ENCODE data around the gene PTPRN2. TPM values are rescaled to one million over a fixed set of nuclear protein-coding genes. Genes with fewer than 3 reads are reported as not detected.

The PTPRN2 gene
- total RNA-seq, 2 donors from 2014 or later = 0.72 to 0.79 TPM

- Mint-ChIP-seq H3K36me3 (ENCODE audit: insufficient read depth in 2 of 2) (no peaks in the 10 kb centered on the region), H3K27ac (no peak overlapping the region), H3K4me3 (no peak overlapping the region), H3K27me3 (ENCODE audit: low read depth) (no peaks in the 10 kb centered on the region), H3K4me1 (ENCODE audit: low read depth) (peaks cover 5% of the 10 kb centered on the region), H3K9me3 (no peaks in the 10 kb centered on the region)
- DNase-seq (no peak), ATAC-seq (replicated peaks in 1 of 2) (no peak)
Observed at GRCh38 chr7:157526005-157526912, 1061.4 kb downstream of the PTPRN2 start.

GRCh38 chr7:157525491-157525915 lies 1062.1 kb downstream of the PTPRN2 start:
- Mint-ChIP-seq H3K4me3 (no peak overlapping the region), H3K4me1 (ENCODE audit: low read depth) (peaks cover 5% of the 10 kb centered on the region), H3K9me3 (no peaks in the 10 kb centered on the region), H3K27me3 (ENCODE audit: low read depth) (no peaks in the 10 kb centered on the region), H3K36me3 (ENCODE audit: insufficient read depth in 2 of 2) (no peaks in the 10 kb centered on the region), H3K27ac (no peak overlapping the region)
- DNase-seq (no peak), ATAC-seq (replicated peaks in 1 of 2) (no peak)

DNA sequence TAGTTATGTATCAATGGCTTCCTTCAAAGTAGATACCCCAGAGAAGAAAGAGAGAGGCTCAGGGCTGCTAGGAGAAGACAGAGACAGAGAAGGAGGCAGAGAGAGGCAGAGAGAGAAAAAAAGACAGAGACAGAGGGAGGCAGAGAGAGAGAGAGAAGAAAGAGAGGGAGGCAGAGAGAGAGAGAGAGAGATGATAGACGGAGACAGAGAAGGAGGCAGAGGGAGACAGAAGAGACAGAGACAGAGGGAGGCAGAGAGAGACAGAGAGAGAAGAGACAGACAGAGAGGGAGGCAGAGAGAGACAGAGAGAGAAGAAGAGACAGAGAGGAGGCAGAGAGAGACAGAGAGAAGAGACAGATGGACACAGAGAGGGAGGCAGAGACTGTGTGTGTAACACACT lies 1062.9 kb downstream of the PTPRN2 start:
- peaks cover 5% of the 10 kb centered on the region for H3K4me1 Mint-ChIP-seq (ENCODE audit: low read depth)
- no peaks in the 10 kb centered on the region for H3K36me3 Mint-ChIP-seq (ENCODE audit: insufficient read depth in 2 of 2)
- H3K27me3 Mint-ChIP-seq (ENCODE audit: low read depth) = no peaks in the 10 kb centered on the region
- no peak for ATAC-seq (replicated peaks in 1 of 2)
- no peaks in the 10 kb centered on the region for H3K9me3 Mint-ChIP-seq
- H3K4me3 Mint-ChIP-seq = no peak overlapping the region
- DNase-seq = no peak
- no peak overlapping the region for H3K27ac Mint-ChIP-seq

DNA sequence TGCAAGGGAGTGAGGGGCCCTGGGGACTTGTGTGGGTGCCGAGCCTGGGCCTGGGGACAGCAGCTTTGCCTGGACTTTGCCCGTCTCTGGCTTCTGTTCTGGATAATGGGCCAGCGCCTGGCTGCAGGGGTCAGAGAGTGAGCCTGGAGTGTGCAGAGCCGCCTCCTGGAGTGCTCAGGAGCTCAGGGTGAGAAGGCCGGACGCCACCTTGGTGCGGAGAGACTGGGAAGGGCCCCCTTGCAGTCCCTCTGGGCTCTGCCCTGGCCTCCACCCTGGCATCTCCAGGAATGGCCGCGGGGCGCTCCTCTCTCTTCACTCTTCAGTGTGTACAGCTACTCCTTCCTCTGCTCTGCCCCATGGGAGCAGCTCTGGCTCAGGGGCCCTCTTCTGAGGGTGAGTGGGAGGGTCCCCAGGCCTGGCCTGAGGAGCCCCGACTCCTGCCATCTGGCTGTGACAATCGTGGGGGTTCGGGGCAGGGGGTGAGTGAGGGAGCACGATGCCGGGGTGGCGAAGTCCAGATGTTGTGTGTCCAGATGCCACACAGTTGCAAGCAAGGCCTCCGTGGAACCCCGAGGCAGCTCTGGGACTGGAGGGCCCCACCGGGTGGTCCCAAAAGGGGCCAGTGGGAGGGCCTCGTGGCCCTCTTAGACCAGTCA lies 1063.7 kb downstream of the PTPRN2 start:
- no peak overlapping the region for H3K4me3 Mint-ChIP-seq
- DNase-seq (no peak), ATAC-seq (replicated peaks in 1 of 2) (no peak)
- H3K27me3 Mint-ChIP-seq (ENCODE audit: low read depth) = no peaks in the 10 kb centered on the region
- H3K36me3 Mint-ChIP-seq (ENCODE audit: insufficient read depth in 2 of 2) = no peaks in the 10 kb centered on the region
- no peak overlapping the region for H3K27ac Mint-ChIP-seq
- H3K4me1 Mint-ChIP-seq (ENCODE audit: low read depth) = peaks cover 5% of the 10 kb centered on the region
- no peaks in the 10 kb centered on the region for H3K9me3 Mint-ChIP-seq

- Mint-ChIP-seq H3K4me1 (ENCODE audit: low read depth) (peaks cover 5% of the 10 kb centered on the region), H3K27me3 (ENCODE audit: low read depth) (no peaks in the 10 kb centered on the region), H3K9me3 (no peaks in the 10 kb centered on the region), H3K36me3 (ENCODE audit: insufficient read depth in 2 of 2) (no peaks in the 10 kb centered on the region), H3K27ac (no peak overlapping the region), H3K4me3 (no peak overlapping the region)
- ATAC-seq (replicated peaks in 1 of 2) = no peak
- no peak for DNase-seq
Observed at GRCh38 chr7:157523371-157523765, 1064.3 kb downstream of the PTPRN2 start.

- Mint-ChIP-seq H3K27ac (no peak overlapping the region), H3K9me3 (no peaks in the 10 kb centered on the region), H3K36me3 (ENCODE audit: insufficient read depth in 2 of 2) (no peaks in the 10 kb centered on the region), H3K4me1 (ENCODE audit: low read depth) (peaks cover 5% of the 10 kb centered on the region), H3K27me3 (ENCODE audit: low read depth) (no peaks in the 10 kb centered on the region), H3K4me3 (no peak overlapping the region)
- DNase-seq (no peak), ATAC-seq (replicated peaks in 1 of 2) (no peak)
Observed at GRCh38 chr7:157522954-157523353, 1064.7 kb downstream of the PTPRN2 start.

DNA sequence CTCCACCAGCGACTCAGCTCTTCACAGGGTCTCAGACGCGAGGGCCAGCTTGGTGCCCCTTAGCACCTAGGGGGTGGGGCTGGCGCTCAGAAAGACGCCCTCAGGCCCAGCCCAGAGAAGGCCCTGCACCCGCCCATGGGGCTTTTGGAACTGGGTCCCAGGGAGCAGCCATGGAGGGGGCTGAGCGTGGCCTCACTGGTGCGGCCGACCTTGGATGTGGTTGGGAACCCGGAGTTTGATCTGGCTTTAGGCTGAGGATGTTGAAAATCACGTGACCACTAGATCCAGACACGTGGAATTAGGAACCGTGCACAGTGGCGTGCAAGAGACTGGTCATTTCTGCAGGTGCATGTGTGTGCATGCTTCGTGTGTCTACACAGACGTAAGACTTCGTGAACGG lies 1065.4 kb downstream of the PTPRN2 start:
- no peak for DNase-seq
- Mint-ChIP-seq H3K36me3 (ENCODE audit: insufficient read depth in 2 of 2) (no peaks in the 10 kb centered on the region), H3K4me1 (ENCODE audit: low read depth) (peaks cover 5% of the 10 kb centered on the region), H3K27ac (no peak overlapping the region), H3K9me3 (no peaks in the 10 kb centered on the region), H3K27me3 (ENCODE audit: low read depth) (no peaks in the 10 kb centered on the region), H3K4me3 (no peak overlapping the region)
- ATAC-seq (replicated peaks in 1 of 2) = no peak

GRCh38 chr7:157521752-157522151 lies 1065.9 kb downstream of the PTPRN2 start:
- ATAC-seq (replicated peaks in 1 of 2) = no peak
- H3K27ac Mint-ChIP-seq = no peak overlapping the region
- no peak overlapping the region for H3K4me3 Mint-ChIP-seq
- no peaks in the 10 kb centered on the region for H3K36me3 Mint-ChIP-seq (ENCODE audit: insufficient read depth in 2 of 2)
- no peaks in the 10 kb centered on the region for H3K27me3 Mint-ChIP-seq (ENCODE audit: low read depth)
- no peaks in the 10 kb centered on the region for H3K9me3 Mint-ChIP-seq
- no peak for DNase-seq
- peaks cover 5% of the 10 kb centered on the region for H3K4me1 Mint-ChIP-seq (ENCODE audit: low read depth)

- DNase-seq (no peak), ATAC-seq (replicated peaks in 1 of 2) (no peak)
- Mint-ChIP-seq H3K36me3 (ENCODE audit: insufficient read depth in 2 of 2) (no peaks in the 10 kb centered on the region), H3K4me1 (ENCODE audit: low read depth) (peaks cover 5% of the 10 kb centered on the region), H3K27me3 (ENCODE audit: low read depth) (no peaks in the 10 kb centered on the region), H3K27ac (no peak overlapping the region), H3K4me3 (no peak overlapping the region), H3K9me3 (no peaks in the 10 kb centered on the region)
Observed at GRCh38 chr7:157521061-157521731, 1066.4 kb downstream of the PTPRN2 start.

- Mint-ChIP-seq H3K36me3 (ENCODE audit: insufficient read depth in 2 of 2) (no peaks in the 10 kb centered on the region), H3K27ac (no peak overlapping the region), H3K4me3 (no peak overlapping the region), H3K27me3 (ENCODE audit: low read depth) (no peaks in the 10 kb centered on the region), H3K4me1 (ENCODE audit: low read depth) (no peaks in the 10 kb centered on the region), H3K9me3 (no peaks in the 10 kb centered on the region)
- DNase-seq = no peak
- no peak for ATAC-seq (replicated peaks in 1 of 2)
Observed at GRCh38 chr7:157520249-157520648, 1067.4 kb downstream of the PTPRN2 start.

DNA sequence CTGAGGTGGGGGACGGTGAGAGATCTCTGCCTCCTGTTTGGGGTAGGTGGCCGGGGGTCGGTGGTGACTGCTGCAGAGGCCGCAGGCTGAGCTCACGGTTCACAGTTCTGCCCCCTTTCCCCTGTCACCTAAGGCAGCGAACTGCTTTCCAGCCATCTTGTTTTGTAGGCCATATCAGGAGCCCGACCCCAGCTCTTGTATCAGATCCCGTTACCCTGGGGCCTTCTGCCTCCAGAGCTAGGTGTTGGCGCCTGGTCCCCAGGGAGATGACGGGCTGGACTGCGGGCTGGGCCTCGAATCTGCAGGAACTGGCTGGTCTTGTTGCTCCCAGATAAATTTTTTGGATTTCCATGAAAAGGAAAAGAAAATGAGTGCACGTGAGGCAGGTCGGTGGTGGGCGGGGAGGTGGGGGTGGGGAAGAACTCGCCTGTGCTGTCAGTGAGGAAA lies 1067.8 kb downstream of the PTPRN2 start:
- DNase-seq (no peak), ATAC-seq (replicated peaks in 1 of 2) (no peak)
- peaks cover 3% of the 10 kb centered on the region for H3K27me3 Mint-ChIP-seq (ENCODE audit: low read depth)
- H3K4me3 Mint-ChIP-seq = no peak overlapping the region
- no peaks in the 10 kb centered on the region for H3K36me3 Mint-ChIP-seq (ENCODE audit: insufficient read depth in 2 of 2)
- H3K9me3 Mint-ChIP-seq = no peaks in the 10 kb centered on the region
- no peak overlapping the region for H3K27ac Mint-ChIP-seq
- no peaks in the 10 kb centered on the region for H3K4me1 Mint-ChIP-seq (ENCODE audit: low read depth)

GRCh38 chr7:157519246-157519645 lies 1068.4 kb downstream of the PTPRN2 start:
- no peak overlapping the region for H3K4me3 Mint-ChIP-seq
- H3K4me1 Mint-ChIP-seq (ENCODE audit: low read depth) = no peaks in the 10 kb centered on the region
- DNase-seq (no peak), ATAC-seq (replicated peaks in 1 of 2) (no peak)
- no peak overlapping the region for H3K27ac Mint-ChIP-seq
- peaks cover 6% of the 10 kb centered on the region for H3K27me3 Mint-ChIP-seq (ENCODE audit: low read depth)
- no peaks in the 10 kb centered on the region for H3K36me3 Mint-ChIP-seq (ENCODE audit: insufficient read depth in 2 of 2)
- no peaks in the 10 kb centered on the region for H3K9me3 Mint-ChIP-seq

GRCh38 chr7:157518514-157519175 lies 1069.0 kb downstream of the PTPRN2 start:
- DNase-seq (no peak), ATAC-seq (replicated peaks in 1 of 2) (no peak)
- Mint-ChIP-seq H3K9me3 (no peaks in the 10 kb centered on the region), H3K4me1 (ENCODE audit: low read depth) (no peaks in the 10 kb centered on the region), H3K4me3 (no peak overlapping the region), H3K27me3 (ENCODE audit: low read depth) (peaks cover 6% of the 10 kb centered on the region), H3K36me3 (ENCODE audit: insufficient read depth in 2 of 2) (no peaks in the 10 kb centered on the region), H3K27ac (no peak overlapping the region)
